22Rv1 (cell line): ENCODE measurements around the gene PRELID3B.

ENCODE experiments used
- H3K27ac ChIP-seq: fragments of 450-650 bp; 2 replicates; pipeline ENCODE4 v1.5.1; 2017
- CTCF ChIP-seq: fragments of 450-650 bp; IDR thresholded peaks from 2 replicates; pipeline ENCODE4 v1.5.1; 2017; ENCODE audit warnings: mild to moderate bottlenecking
- ZFX ChIP-seq: fragments of 450-650 bp; IDR thresholded peaks from 2 replicates; pipeline ENCODE4 v1.6.1; 2017; ENCODE audit warnings: antibody characterized with exemption, borderline replicate concordance

The PRELID3B gene

GRCh38 chr20:59004493-59004762 is 38.2 kb downstream of the PRELID3B start:
- no peak for TF ChIP-seq CTCF
- no peak for TF ChIP-seq ZFX
- H3K27ac ChIP-seq, result no peak overlapping the region

GRCh38 chr20:59003836-59004492 is 38.6 kb downstream of the PRELID3B start:
- TF ChIP-seq ZFX (no peak), CTCF (no peak)
- no peak overlapping the region for H3K27ac ChIP-seq

GRCh38 chr20:59002874-59003399 is 39.6 kb downstream of the PRELID3B start:
- TF ChIP-seq CTCF (no peak), ZFX (no peak)
- no peak overlapping the region for H3K27ac ChIP-seq

- no peak overlapping the region for H3K27ac ChIP-seq
- TF ChIP-seq CTCF (no peak), ZFX (no peak)
Observed at GRCh38 chr20:59002388-59002787, 40.2 kb downstream of the PRELID3B start.

GRCh38 chr20:59001449-59002171 is 41.0 kb downstream of the PRELID3B start:
- no peak overlapping the region for H3K27ac ChIP-seq
- TF ChIP-seq ZFX, result no peak

GRCh38 chr20:59001068-59001448 is 41.5 kb downstream of the PRELID3B start:
- TF ChIP-seq ZFX (no peak), CTCF (no peak)
- no peak overlapping the region for H3K27ac ChIP-seq

- TF ChIP-seq ZFX (no peak), CTCF (no peak)
- no peak overlapping the region for H3K27ac ChIP-seq
Observed at GRCh38 chr20:59000326-59000725, 42.3 kb downstream of the PRELID3B start.
